MCF 10A (cell line): ENCODE data around the gene WNT3A. TPM values are rescaled to one million over a fixed set of nuclear protein-coding genes. Genes with fewer than 3 reads are reported as not detected.

Experiments used
- BruUV-seq: library from RNA; stranded (reverse); fragments of 400-500 nt; replicated peaks from 2 replicates; lab custom pipeline; 2021; lab: Mats Ljungman, UMichigan
- CTCF ChIA-PET: fragments of 300-600 bp; sonication (Branson Sonifier 250); formaldehyde crosslinking; extraction: SDS; loops from one replicate; lab custom pipeline; 2021; ENCODE audit warnings: antibody characterized with exemption, inconsistent platforms; lab: Yijun Ruan, JAX
- POLR2A ChIA-PET: fragments of 300-600, 350-650 bp; sonication (Branson Sonifier 250); formaldehyde crosslinking; extraction: SDS; loops from one replicate; lab custom pipeline; 2020; ENCODE audit warnings: antibody characterized with exemption, inconsistent platforms; lab: Yijun Ruan, JAX
- DNase-seq: peaks from one replicate; pipeline ENCODE4 v3.0.0-alpha.2; 2018; ENCODE audit not compliant: unreplicated experiment
- H3K27ac Mint-ChIP-seq: one replicate; pipeline ENCODE4 v1.8.0; 2022; ENCODE audit warnings: mild to moderate bottlenecking, low read depth, mixed read lengths; ENCODE audit not compliant: unreplicated experiment
- H3K27me3 Mint-ChIP-seq: one replicate; pipeline ENCODE4 v1.8.0; 2022; ENCODE audit warnings: mixed read lengths; ENCODE audit not compliant: insufficient read depth, unreplicated experiment
- H3K36me3 Mint-ChIP-seq: one replicate; pipeline ENCODE4 v1.8.0; 2022; ENCODE audit warnings: mild to moderate bottlenecking, moderate library complexity, mixed read lengths; ENCODE audit not compliant: insufficient read depth, unreplicated experiment
- H3K4me1 Mint-ChIP-seq: one replicate; pipeline ENCODE4 v1.8.0; 2022; ENCODE audit warnings: mixed read lengths; ENCODE audit not compliant: insufficient read depth, unreplicated experiment
- H3K4me3 Mint-ChIP-seq: one replicate; pipeline ENCODE4 v1.8.0; 2022; ENCODE audit warnings: mild to moderate bottlenecking, moderate library complexity, mixed read lengths; ENCODE audit not compliant: unreplicated experiment
- H3K9me3 Mint-ChIP-seq: one replicate; pipeline ENCODE4 v1.8.0; 2022; ENCODE audit warnings: mixed read lengths; ENCODE audit not compliant: unreplicated experiment
- intact Hi-C: fragments of 100-400 bp; cut with micrococcal nuclease; formaldehyde crosslinking; loops from 2 replicates; pipeline ENCODE4 v1.14.1; 2022
- total RNA-seq: library from RNA; stranded (reverse); gene quantifications from 2 replicates; pipeline ENCODE4 v1.2.3, GENCODE V29; 2022
- TF ChIP-seq, protein P1 (sequence below): fragments of 200-600 bp; IDR thresholded peaks from one replicate; pipeline ENCODE4 v1.8.0; 2022; ENCODE audit warnings: antibody characterized with exemption, mild to moderate bottlenecking; ENCODE audit not compliant: unreplicated experiment

The WNT3A gene
- total RNA-seq, 1 experiment from 2014 or later: not detected

GRCh38 chr1:228004331-228004855, 2.4 kb upstream of the WNT3A start:
- ChIA-PET CTCF (interaction anchor here (0.6 to 4.5 kb wide), 32 partner anchors 8 to 565 kb away, joined by 3 to 42 read pairs (median 5); partner anchors contain the start of gene ARF1), POLR2A (interaction anchor here (0.6 to 12.0 kb wide), 4 partner anchors 11 to 89 kb away, joined by 3 to 114 read pairs (median 4); partner anchors contain the start of gene ARF1)
- intact Hi-C loops: loop anchor here (1.0 kb wide), 2 partner anchors 70 to 511 kb away; no protein-coding TSS in a partner anchor
- H3K4me1 Mint-ChIP-seq: peaks cover 10% of the 10 kb centered on the region
- H3K36me3 Mint-ChIP-seq: peaks cover 4% of the 10 kb centered on the region
- BruUV-seq: no TSS peak
- no peak overlapping the region for H3K4me3 Mint-ChIP-seq
- TF ChIP-seq, protein P1, sequence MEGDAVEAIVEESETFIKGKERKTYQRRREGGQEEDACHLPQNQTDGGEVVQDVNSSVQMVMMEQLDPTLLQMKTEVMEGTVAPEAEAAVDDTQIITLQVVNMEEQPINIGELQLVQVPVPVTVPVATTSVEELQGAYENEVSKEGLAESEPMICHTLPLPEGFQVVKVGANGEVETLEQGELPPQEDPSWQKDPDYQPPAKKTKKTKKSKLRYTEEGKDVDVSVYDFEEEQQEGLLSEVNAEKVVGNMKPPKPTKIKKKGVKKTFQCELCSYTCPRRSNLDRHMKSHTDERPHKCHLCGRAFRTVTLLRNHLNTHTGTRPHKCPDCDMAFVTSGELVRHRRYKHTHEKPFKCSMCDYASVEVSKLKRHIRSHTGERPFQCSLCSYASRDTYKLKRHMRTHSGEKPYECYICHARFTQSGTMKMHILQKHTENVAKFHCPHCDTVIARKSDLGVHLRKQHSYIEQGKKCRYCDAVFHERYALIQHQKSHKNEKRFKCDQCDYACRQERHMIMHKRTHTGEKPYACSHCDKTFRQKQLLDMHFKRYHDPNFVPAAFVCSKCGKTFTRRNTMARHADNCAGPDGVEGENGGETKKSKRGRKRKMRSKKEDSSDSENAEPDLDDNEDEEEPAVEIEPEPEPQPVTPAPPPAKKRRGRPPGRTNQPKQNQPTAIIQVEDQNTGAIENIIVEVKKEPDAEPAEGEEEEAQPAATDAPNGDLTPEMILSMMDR: peak; percentile 88
- peaks cover 37% of the 10 kb centered on the region for H3K27me3 Mint-ChIP-seq
- DNase-seq: peak; percentile 82
- no peaks in the 10 kb centered on the region for H3K9me3 Mint-ChIP-seq
- H3K27ac Mint-ChIP-seq: no peak overlapping the region

GRCh38 chr1:228004856-228005462, 1.8 kb upstream of the WNT3A start:
- intact Hi-C loops: loop anchor here (1.0 kb wide), 2 partner anchors 69 to 510 kb away; no protein-coding TSS in a partner anchor
- DNase-seq: no peak
- H3K36me3 Mint-ChIP-seq: peaks cover 4% of the 10 kb centered on the region
- no peak overlapping the region for H3K4me3 Mint-ChIP-seq
- H3K27me3 Mint-ChIP-seq: peaks cover 37% of the 10 kb centered on the region
- no peak overlapping the region for H3K27ac Mint-ChIP-seq
- peaks cover 10% of the 10 kb centered on the region for H3K4me1 Mint-ChIP-seq
- ChIA-PET POLR2A (interaction anchor here (0.7 to 12.0 kb wide), 4 partner anchors 51 to 94 kb away, joined by 3 to 114 read pairs (median 4); partner anchors contain the start of gene ARF1), CTCF (interaction anchor here (0.6 to 4.5 kb wide), 29 partner anchors 8 to 243 kb away, joined by 3 to 42 read pairs (median 5); partner anchors contain the start of gene ARF1)
- H3K9me3 Mint-ChIP-seq: no peaks in the 10 kb centered on the region
- TF ChIP-seq, protein P1: no peak
- BruUV-seq: no TSS peak

- Mint-ChIP-seq H3K4me1 (peaks cover 10% of the 10 kb centered on the region), H3K27ac (no peak overlapping the region), H3K9me3 (no peaks in the 10 kb centered on the region), H3K4me3 (no peak overlapping the region), H3K36me3 (peaks cover 4% of the 10 kb centered on the region), H3K27me3 (peaks cover 37% of the 10 kb centered on the region)
- BruUV-seq: no TSS peak
- ChIA-PET CTCF (interaction anchor here (0.7 to 4.5 kb wide), 15 partner anchors 13 to 244 kb away, joined by 3 to 42 read pairs (median 4); partner anchors contain the start of gene ARF1), POLR2A (interaction anchor here (0.6 to 12.0 kb wide), 4 partner anchors 51 to 475 kb away, joined by 3 to 114 read pairs (median 4); partner anchors contain the start of gene ARF1)
- DNase-seq: no peak
- TF ChIP-seq, protein P1: no peak
- intact Hi-C loops: no loop called here
These were observed 1.2 kb upstream of the WNT3A start for GRCh38 chr1:228005511-228006033.
